Glomerular endothelial cell (primary cell): ENCODE data around the gene KRTAP29-1. TPM values are rescaled to one million over a fixed set of nuclear protein-coding genes. Genes with fewer than 3 reads are reported as not detected.
"Not testable (repeated sequence)": the region's sequence is repeated elsewhere in the genome, so short reads cannot be mapped to it uniquely, and the experiment has no call there.

ENCODE experiments used
- DNase-seq: peaks from one replicate; pipeline ENCODE4 v3.0.0-alpha.2; 2011; ENCODE audit warnings: low read depth, low spot score; ENCODE audit errors: extremely low read depth
- total RNA-seq: library from RNA; depleted of rRNA; stranded (reverse); fragments of >200 nt; gene quantifications from 2 replicates; pipeline ENCODE4 v1.2.3, GENCODE V29; 2015

Gene KRTAP29-1
- total RNA-seq, 1 donor from 2014 or later = not detected

GRCh38 chr17:41302981-41303380 is 330 bp upstream of the KRTAP29-1 start:
- no peak for DNase-seq

DNA sequence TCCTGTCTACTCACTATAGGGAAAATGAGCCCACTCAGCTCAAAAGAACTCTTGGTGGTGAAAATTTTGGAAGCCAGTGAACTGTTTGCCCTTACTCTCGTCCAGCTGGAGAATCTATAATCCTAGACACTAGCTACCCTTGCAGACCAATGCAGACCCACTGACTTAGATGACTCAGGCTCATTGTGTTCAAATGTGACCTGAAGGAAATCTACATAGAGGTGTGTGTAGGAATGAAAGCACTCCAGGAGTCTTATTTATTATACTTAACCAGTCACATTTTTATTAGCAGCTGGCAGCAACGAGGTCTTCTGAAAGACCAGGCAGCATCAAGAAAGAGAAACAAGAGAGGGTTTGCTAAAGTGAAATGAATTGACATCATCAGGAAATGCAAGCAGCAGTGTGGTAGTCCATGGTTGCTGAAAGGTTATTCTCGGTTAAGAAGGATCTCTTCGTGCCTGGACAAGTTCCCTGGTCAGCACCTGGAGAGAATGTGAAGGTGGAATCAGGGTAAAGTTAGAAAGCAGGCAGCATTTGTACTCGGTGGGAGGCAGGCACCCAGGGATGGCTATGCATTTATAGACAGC is 1.4 kb downstream of the KRTAP29-1 start:
- no peak for DNase-seq

GRCh38 chr17:41298458-41299135 is 4.1 kb downstream of the KRTAP29-1 start:
- no peak for DNase-seq

- no peak for DNase-seq
Measured at GRCh38 chr17:41296846-41297245, 5.8 kb downstream of the KRTAP29-1 start.

DNA sequence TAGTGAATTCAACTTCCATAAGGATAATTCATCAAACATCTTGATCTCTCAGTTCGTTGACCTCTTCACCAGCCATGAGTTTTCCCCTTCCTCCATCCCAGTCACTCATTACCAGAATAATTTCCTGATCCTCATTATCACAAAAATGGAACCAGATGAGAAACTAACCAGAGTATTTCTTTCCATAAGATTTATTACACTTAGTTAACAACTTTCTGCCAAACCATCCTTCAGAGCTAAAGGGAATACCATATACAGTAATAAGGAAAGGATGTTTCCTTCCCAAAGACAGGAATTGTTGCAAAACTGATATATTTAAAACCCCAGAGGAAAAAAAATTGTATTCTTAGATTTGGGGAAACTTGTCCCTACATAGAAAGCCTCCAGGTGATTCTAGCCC is 8.6 kb downstream of the KRTAP29-1 start:
- no peak for DNase-seq

GRCh38 chr17:41287050-41287449 is 15.6 kb downstream of the KRTAP29-1 start:
- no peak for DNase-seq

DNA sequence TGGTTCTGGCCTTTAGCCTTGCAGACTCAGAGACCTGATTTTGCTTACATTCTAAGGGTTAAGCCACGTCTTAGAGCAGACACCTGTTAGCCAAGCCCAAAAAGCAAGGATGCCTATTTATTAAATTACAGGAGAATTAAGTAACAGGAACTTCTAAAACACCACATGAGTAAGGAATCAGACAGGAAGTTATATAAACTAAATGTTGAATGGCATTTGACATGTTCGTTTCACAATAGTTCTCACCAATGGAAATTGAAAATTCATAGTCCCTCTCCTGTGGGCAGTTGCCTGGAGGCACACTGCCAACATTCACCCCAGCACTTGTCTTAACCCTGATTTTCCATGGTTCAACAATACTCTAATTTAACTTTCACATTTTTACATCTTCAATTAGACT is 18.1 kb downstream of the KRTAP29-1 start:
- no peak for DNase-seq

GRCh38 chr17:41284043-41284442 is 18.6 kb downstream of the KRTAP29-1 start:
- DNase-seq = no peak

- no peak for DNase-seq
Measured at GRCh38 chr17:41278176-41278955, 24.3 kb downstream of the KRTAP29-1 start.

- DNase-seq = not testable (repeated sequence)
Measured at GRCh38 chr17:41275648-41276190, 26.9 kb downstream of the KRTAP29-1 start, which contains the start of gene KRTAP9-7. Gene KRTAP9-7, plus strand, starts transcription at chr17:41275698. Its CDS starts 0 bp downstream, at chr17:41275698.

DNA sequence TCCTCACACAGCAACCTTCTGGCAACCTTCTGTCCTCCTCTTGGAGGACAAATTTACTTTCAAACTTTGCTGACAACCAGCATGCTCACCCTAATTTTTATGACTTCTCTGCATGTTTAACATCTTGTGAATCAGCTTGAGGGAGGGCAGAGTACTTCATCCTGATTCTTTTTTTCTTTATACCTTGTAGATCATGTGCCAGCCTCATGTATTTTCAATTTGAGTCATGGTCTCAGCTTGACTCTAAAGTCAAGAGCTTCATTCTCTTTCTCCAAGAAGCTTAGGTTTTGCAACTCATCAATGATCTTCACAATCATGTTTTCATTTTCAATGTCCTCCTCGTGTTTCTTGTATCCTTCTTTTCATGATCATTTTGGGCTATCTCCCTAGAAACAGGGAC is 30.8 kb downstream of the KRTAP29-1 start:
- no peak for DNase-seq

DNA sequence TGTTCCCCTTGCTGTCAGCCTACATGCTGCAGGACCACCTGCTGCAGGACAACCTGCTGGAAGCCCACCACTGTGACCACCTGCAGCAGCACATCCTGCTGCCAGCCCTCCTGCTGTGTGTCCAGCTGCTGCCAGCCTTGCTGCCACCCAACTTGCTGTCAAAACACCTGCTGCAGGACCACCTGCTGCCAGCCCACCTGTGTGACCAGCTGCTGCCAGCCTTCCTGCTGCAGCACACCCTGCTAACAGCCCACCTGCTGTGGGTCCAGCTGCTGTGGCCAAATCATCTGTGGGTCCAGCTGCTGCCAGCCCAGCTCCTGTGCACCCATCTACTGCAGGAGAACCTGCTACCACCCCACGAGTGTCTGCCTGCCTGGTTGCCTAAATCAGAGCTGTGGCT is 31.3 kb downstream of the KRTAP29-1 start:
- not testable (repeated sequence) for DNase-seq

DNA sequence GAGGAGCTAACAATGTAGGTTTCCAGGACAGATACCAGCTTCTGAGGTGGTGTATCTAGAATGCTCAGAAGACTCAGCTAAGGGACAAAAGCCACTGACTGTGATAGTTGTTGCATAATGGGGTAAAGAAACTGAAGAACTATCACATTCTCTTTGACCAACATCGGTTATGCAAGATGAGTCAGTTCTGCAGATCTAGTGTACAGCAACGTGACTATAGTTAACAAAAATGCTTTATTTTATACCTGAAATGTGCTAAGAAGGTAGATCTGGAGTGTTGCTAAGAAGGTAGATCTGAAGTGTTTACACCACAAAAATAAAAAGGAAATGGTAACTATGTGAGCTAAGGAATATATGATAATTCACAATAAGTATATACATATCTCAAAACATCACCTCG is 34.9 kb downstream of the KRTAP29-1 start:
- no peak for DNase-seq

DNA sequence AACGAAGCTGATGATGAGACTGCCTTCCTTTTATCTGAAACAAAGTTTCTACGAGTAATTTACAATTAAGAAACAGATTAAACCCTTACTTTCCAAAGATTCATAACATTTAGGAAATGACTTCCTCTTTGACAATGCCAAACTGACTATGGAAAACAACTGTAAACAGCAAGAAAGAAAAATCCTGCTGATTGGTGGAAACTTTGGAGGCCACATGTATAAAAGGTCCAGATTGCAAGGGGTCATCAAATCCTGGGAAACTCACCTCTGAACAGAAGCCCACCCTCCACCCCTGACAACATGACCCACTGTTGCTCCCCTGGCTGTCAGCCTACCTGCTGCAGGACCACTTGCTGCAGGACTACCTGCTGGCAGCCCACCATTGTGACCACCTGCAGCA is 37.6 kb downstream of the KRTAP29-1 start, which contains the start of gene KRTAP9-6:
Gene KRTAP9-6 (plus strand): TSS at position 301 of the 400 bp plus-strand sequence. CDS start 0 bp downstream, at position 301.
- no peak for DNase-seq

DNA sequence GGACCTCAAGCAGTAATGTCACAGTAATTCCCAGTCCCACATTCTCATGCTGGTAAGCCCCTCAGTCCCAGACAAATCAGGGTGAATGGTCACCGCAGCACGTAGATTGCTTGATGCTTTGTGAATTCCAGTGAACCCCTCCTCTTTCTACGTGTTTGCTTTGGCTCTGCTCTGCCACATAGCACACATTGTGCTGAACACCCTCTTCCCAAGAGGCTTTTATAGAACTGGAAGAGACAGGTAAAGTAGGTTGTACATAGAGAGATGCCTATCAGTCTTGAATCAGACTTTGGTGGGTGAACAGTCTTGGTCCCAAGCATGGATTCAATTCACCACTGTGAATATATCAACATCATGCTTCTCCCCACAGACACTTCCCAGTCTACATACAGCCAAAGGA is 38.1 kb downstream of the KRTAP29-1 start:
- DNase-seq = no peak

DNA sequence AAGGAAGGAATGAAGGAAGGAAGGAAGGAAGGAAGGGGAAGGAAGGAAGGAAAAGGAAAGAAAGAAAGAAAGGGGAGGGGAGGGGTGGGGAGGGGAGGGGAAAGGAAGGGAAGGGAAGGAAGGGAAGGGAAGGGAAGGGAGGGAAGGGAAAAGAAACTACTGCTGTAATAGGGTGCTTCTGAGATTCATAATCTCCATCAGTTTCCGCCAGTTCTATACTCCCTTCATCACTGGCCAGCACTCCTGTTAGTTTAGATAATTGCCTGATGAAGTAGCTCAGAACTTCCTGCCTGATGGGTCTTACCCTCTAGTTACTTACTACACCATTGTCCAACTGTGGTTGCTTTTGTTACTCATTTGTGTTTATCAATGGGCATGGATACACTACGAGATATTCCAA is 39.4 kb downstream of the KRTAP29-1 start:
- DNase-seq = no peak

DNA sequence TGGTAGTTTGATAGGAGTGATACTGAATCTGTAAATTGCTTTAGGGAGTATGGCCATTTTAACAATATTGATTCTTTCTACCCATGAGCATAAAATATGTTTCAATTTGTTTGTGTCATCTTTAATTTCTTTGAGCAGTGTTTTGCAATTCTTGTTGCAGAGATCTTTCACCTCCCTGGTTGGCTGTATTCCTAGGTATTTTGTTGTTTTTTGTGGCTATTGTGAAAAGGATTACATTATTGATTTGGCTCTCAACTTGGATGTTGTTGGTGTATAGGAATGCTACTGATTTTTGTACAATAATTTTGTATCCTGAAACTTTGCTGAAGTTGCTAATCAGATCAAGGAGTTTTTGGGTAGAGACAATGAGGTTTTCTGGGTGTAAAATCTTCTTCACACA is 44.2 kb downstream of the KRTAP29-1 start:
- DNase-seq = no peak

DNA sequence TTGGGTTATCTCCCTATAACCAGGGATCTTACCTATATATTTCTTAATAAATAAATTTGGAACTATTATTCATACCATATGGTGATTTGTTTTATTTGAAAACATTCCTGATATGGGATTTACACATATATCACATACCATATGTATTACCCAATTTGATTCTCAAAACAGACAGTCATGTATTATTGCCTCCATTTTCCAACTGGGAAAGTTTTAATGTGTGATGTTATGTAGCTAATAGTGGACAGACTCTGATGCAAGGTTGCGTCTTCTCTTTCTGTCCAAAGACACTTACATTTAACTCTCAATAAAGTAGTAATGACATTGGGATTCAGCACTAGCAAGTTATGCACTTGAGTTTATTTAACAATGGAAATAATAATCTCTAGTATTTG is 46.4 kb downstream of the KRTAP29-1 start:
- no peak for DNase-seq

DNA sequence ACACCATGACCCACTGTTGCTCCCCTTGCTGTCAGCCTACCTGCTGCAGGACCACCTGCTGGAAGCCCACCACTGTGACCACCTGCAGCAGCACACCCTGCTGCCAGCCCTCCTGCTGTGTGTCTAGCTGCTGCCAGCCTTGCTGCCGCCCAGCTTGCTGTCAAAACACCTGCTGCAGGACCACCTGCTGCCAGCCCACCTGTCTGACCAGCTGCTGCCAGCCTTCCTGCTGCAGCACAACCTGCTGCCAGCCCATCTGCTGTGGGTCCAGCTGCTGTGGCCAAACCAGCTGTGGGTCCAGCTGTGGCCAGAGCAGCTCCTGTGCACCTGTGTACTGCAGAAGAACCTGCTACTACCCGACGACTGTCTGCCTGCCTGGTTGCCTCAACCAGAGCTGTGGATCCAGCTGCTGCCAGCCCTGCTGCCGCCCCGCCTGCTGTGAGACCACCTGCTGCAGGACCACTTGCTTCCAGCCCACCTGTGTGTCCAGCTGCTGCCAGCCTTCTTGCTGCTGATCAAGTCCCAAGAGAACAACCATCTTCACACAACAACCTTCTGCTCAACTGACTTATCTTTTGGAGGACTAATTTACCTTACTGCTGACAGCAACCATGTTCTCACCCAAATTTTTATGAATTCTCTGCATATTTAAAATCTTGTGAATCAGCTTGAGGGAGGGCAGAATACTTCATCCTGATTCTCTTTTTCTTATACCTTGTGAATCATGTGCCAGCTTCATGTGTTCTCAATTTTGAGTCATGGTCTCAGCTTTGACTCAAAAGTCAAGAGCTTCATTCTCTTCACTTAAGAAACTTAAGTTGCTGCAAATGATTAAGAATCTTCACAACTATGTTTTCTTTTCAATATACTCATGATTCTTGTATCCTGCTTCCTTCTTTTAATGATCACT is 47.0 kb downstream of the KRTAP29-1 start, which contains the start of gene KRTAP9-9:
Gene KRTAP9-9 (plus strand): TSS at position 4 of the 910 bp plus-strand sequence.
- DNase-seq = not testable (repeated sequence)

- no peak for DNase-seq
Measured at GRCh38 chr17:41254861-41255260, 47.8 kb downstream of the KRTAP29-1 start.
